Subcutaneous preadipocyte (primary cell): ENCODE results near the gene DPP4. TPM values are rescaled to one million over a fixed set of nuclear protein-coding genes. Genes with fewer than 3 reads are reported as not detected.

Experiments used
- small RNA-seq: library from RNA; depleted of rRNA; stranded (forward); fragments of <200 nt; gene quantifications from one replicate; pipeline ENCODE3, GENCODE V24; 2012
- total RNA-seq: library from RNA; depleted of rRNA; stranded (reverse); fragments of >200 nt; gene quantifications from 2 replicates; pipeline ENCODE4 v1.2.3, GENCODE V29; 2012

Gene DPP4
- total RNA-seq: 214 and 266 TPM in 2 replicates

DNA sequence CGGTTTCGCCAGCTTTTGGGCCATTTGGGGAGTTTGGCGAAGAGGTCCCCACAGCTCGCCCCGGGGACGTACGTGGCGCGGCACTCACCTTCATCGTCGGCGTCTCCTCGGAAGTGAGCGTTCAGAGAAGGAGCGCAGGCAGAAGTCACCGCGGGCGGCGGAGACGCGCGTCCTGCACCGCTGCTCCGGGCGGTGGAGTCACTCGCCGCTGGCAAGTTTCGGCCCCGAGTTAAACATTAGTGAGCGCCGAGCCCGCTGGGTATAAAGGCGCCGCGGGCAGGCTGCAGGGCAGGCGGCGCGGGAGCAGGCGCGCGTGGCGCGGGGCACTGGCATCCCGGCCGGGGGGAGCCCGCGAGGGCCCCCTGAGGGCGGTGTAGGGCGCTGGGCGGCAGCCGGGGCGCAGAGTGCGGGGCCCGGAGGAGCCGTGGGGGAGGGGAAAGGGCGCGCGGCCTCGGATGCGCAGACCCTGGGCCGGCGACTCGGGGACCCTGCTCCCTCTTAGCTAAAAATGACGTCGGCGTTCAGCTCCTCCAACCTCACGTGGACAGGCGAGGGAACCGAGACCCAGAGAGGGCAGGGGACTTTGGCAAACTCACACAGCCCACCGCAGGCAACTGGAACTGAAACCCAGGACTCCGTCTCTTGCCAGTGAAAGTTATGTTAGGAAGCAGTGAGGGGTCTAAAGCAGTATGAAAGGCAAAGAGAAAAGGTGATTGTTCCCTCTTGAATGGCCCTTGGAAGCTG, at the start of gene DPP4:
DPP4 (minus strand) TSS at position 328 of the 744 bp plus-strand sequence; CDS start at position 94, 234 bp downstream.

Small RNAs within 50 kb of the gene (small RNA-seq; reads per million reads assigned to genes)
- not detected for gene TIMM8AP1

Other genes with a start within 250 kb of the DPP4 start
- not detected in 2 replicates for gene GCG, start 78.0 kb upstream of the DPP4 start, total RNA-seq
- 91.3 and 134 TPM in 2 replicates for gene FAP, start 169.2 kb upstream of the DPP4 start, total RNA-seq
- gene IFIH1, start 244.5 kb upstream of the DPP4 start, total RNA-seq: 3.1 and 4.0 TPM in 2 replicates